ENCODE results near the gene SMIM24. TPM values are rescaled to one million over a fixed set of nuclear protein-coding genes. Genes with fewer than 3 reads are reported as not detected.

The SMIM24 gene
- total RNA-seq, 1 donor from 2014 or later = 1.7 TPM

GRCh38 chr19:3474010-3474409 lies 6.3 kb downstream of the SMIM24 start:
- Histone ChIP-seq H3K9me3 (ENCODE audit: low read depth) (no peaks in the 10 kb centered on the region), H3K27ac (no peak overlapping the region), H3K4me3 (no peak overlapping the region), H3K79me2 (ENCODE audit: low read depth) (no peaks in the 10 kb centered on the region), H3K9ac (no peak overlapping the region), H3K36me3 (no peaks in the 10 kb centered on the region), H3K4me1 (no peaks in the 10 kb centered on the region), H3K4me2 (no peak overlapping the region), H2AFZ (replicated peaks) (no peak overlapping the region), H3K27me3 (peaks cover 58% of the 10 kb centered on the region), H3F3A (ENCODE audit: low read depth) (no peaks in the 10 kb centered on the region), H4K20me1 (ENCODE audit: low read depth) (no peaks in the 10 kb centered on the region)
- H3K4me1 Mint-ChIP-seq = no peaks in the 10 kb centered on the region
- no peak overlapping the region for H3K27ac Mint-ChIP-seq
- DNase-seq (ENCODE audit: low spot score) = no peak
- H3K4me3 Mint-ChIP-seq = no peak overlapping the region
- no peaks in the 10 kb centered on the region for H3K36me3 Mint-ChIP-seq
- H3K27me3 Mint-ChIP-seq (ENCODE audit: insufficient read depth, low read depth) = peaks cover 31% of the 10 kb centered on the region
- H3K9me3 Mint-ChIP-seq = peaks cover 5% of the 10 kb centered on the region
- TF ChIP-seq EZH2phosphoT487 (IDR thresholded peaks at IDR 0.05) (no peak), CTCF (IDR thresholded peaks at IDR 0.05) (no peak), EZH2 (IDR thresholded peaks at IDR 0.05) (no peak)

GRCh38 chr19:3471954-3472655 lies 8.2 kb downstream of the SMIM24 start:
- peak; percentile 53 for DNase-seq (ENCODE audit: low spot score)
- TF ChIP-seq EZH2 (IDR thresholded peaks at IDR 0.05) = no peak
- TF ChIP-seq CTCF (IDR thresholded peaks at IDR 0.05) = peak; percentile 82
- Mint-ChIP-seq H3K27me3 (ENCODE audit: insufficient read depth, low read depth) (peaks cover 30% of the 10 kb centered on the region), H3K36me3 (no peaks in the 10 kb centered on the region), H3K27ac (no peak overlapping the region), H3K4me1 (no peaks in the 10 kb centered on the region), H3K9me3 (peaks cover 12% of the 10 kb centered on the region), H3K4me3 (peak overlapping the region; percentile 71)
- H4K20me1 ChIP-seq (ENCODE audit: low read depth) = no peaks in the 10 kb centered on the region
- peaks cover 62% of the 10 kb centered on the region for H3K27me3 ChIP-seq
- H3F3A ChIP-seq (ENCODE audit: low read depth) = no peaks in the 10 kb centered on the region
- no peak overlapping the region for H3K27ac ChIP-seq
- no peak overlapping the region for H3K4me3 ChIP-seq
- H3K9me3 ChIP-seq (ENCODE audit: low read depth) = no peaks in the 10 kb centered on the region
- H2AFZ ChIP-seq (replicated peaks) = no peak overlapping the region
- H3K4me2 ChIP-seq = no peak overlapping the region
- no peak overlapping the region for H3K9ac ChIP-seq
- H3K4me1 ChIP-seq = no peaks in the 10 kb centered on the region
- no peaks in the 10 kb centered on the region for H3K79me2 ChIP-seq (ENCODE audit: low read depth)
- no peaks in the 10 kb centered on the region for H3K36me3 ChIP-seq

GRCh38 chr19:3470500-3471128 lies 9.7 kb downstream of the SMIM24 start:
- H3K36me3 Mint-ChIP-seq = no peaks in the 10 kb centered on the region
- DNase-seq (ENCODE audit: low spot score) = no peak

More at GRCh38 chr19:3470500-3471128, 9.7 kb downstream of the SMIM24 start:
- TF ChIP-seq EZH2phosphoT487 (IDR thresholded peaks at IDR 0.05) (no peak), EZH2 (IDR thresholded peaks at IDR 0.05) (no peak), CTCF (IDR thresholded peaks at IDR 0.05) (no peak)
- peaks cover 77% of the 10 kb centered on the region for H3K27me3 ChIP-seq
- Mint-ChIP-seq H3K27me3 (ENCODE audit: insufficient read depth, low read depth) (peaks cover 40% of the 10 kb centered on the region), H3K27ac (no peak overlapping the region), H3K4me3 (no peak overlapping the region), H3K4me1 (no peaks in the 10 kb centered on the region), H3K9me3 (peaks cover 15% of the 10 kb centered on the region)
- no peak overlapping the region for H3K27ac ChIP-seq
- H3K4me1 ChIP-seq = no peaks in the 10 kb centered on the region
- no peaks in the 10 kb centered on the region for H3K36me3 ChIP-seq
- no peak overlapping the region for H2AFZ ChIP-seq (replicated peaks)
- H3K9me3 ChIP-seq (ENCODE audit: low read depth) = no peaks in the 10 kb centered on the region
- H3K9ac ChIP-seq = no peak overlapping the region
- no peak overlapping the region for H3K4me3 ChIP-seq
- H3K79me2 ChIP-seq (ENCODE audit: low read depth) = no peaks in the 10 kb centered on the region
- H3K4me2 ChIP-seq = no peak overlapping the region
- no peaks in the 10 kb centered on the region for H3F3A ChIP-seq (ENCODE audit: low read depth)
- H4K20me1 ChIP-seq (ENCODE audit: low read depth) = no peaks in the 10 kb centered on the region

Measured in neural progenitor cell (in vitro differentiated cells).